ENCODE data around the gene UCP3. TPM values are rescaled to one million over a fixed set of nuclear protein-coding genes. Genes with fewer than 3 reads are reported as not detected.

UCP3 gene
- total RNA-seq, 4 donors from 2014 or later = 1.3 to 7.6 (median 3.1) TPM

GRCh38 chr11:73981051-73981805 lies 27.7 kb downstream of the UCP3 start:
- in situ Hi-C loops (cut with MboI; ENCODE audit: low pct_ligation_motif_present in 1 of 4, low pct_unique_long_range_greater_than_20kb in 1 of 4, low sequenced_read_pairs in 3 of 4) = no loop called here
- Histone ChIP-seq H3K9me3 (no peaks in the 10 kb centered on the region), H3K4me3 (peak overlapping the region in 3 of 4 donors; percentile 54 to 64 (median 55)), H3K36me3 (peaks cover 0 to 16% (median 0%) of the 10 kb centered on the region in 4 donors), H3K4me1 (peaks cover 0 to 40% (median 19%) of the 10 kb centered on the region in 4 donors), H3K27ac (peak overlapping the region; percentile 91 to 94 (median 92)), H3K27me3 (no peaks in the 10 kb centered on the region)
- TF ChIP-seq POLR2AphosphoS5 (IDR thresholded peaks at IDR 0.05) = no peak
- no peak for TF ChIP-seq POLR2A (IDR thresholded peaks at IDR 0.05)
- no peak for TF ChIP-seq CTCF (IDR thresholded peaks at IDR 0.05)
- no peak for TF ChIP-seq EP300 (IDR thresholded peaks at IDR 0.05; ENCODE audit: low read depth)
- 49 to 68% methylated on average over 5 to 13 of the region's 13 CpGs for WGBS, 2 donors (ENCODE audit: low coverage in 1 of 2)
- intact Hi-C loops (cut with DNase I; ENCODE audit: low total_unique reads) = no loop called here
- no peak for DNase-seq

- peaks cover 0 to 17% (median 0%) of the 10 kb centered on the region in 4 donors for H3K36me3 ChIP-seq
- peak overlapping the region in 1 of 4 donors; percentile 64 for H3K4me3 ChIP-seq
- intact Hi-C loops (cut with DNase I; ENCODE audit: low total_unique reads) = no loop called here
Observed at GRCh38 chr11:73980001-73980961, 28.6 kb downstream of the UCP3 start.

GRCh38 chr11:73978576-73979086 lies 30.3 kb downstream of the UCP3 start:
- Histone ChIP-seq H3K36me3 (peaks cover 0 to 17% (median 0%) of the 10 kb centered on the region in 4 donors), H3K9me3 (no peaks in the 10 kb centered on the region), H3K4me1 (peaks cover 3 to 42% (median 24%) of the 10 kb centered on the region in 4 donors), H3K4me3 (no peak overlapping the region), H3K27ac (peak overlapping the region in 2 of 4 donors; percentile 92), H3K27me3 (no peaks in the 10 kb centered on the region)
- no peak for DNase-seq
- TF ChIP-seq EP300 (IDR thresholded peaks at IDR 0.05; ENCODE audit: low read depth) (no peak), POLR2A (IDR thresholded peaks at IDR 0.05) (no peak), POLR2AphosphoS5 (IDR thresholded peaks at IDR 0.05) (no peak), CTCF (IDR thresholded peaks at IDR 0.05) (no peak)
- 96% methylated on average over 3 of the region's 3 CpGs; no CpG with 5 or more reads in 1 of the 2 donors for WGBS, 2 donors (ENCODE audit: low coverage in 1 of 2)
- in situ Hi-C loops (cut with MboI; ENCODE audit: low pct_ligation_motif_present in 1 of 4, low pct_unique_long_range_greater_than_20kb in 1 of 4, low sequenced_read_pairs in 3 of 4) (no loop called here), intact Hi-C loops (cut with DNase I; ENCODE audit: low total_unique reads) (no loop called here)

More at GRCh38 chr11:73980001-73980961, 28.6 kb downstream of the UCP3 start:
- Histone ChIP-seq H3K27ac (peak overlapping the region; percentile 91 to 94 (median 92)), H3K4me1 (peaks cover 0 to 40% (median 19%) of the 10 kb centered on the region in 4 donors), H3K27me3 (no peaks in the 10 kb centered on the region), H3K9me3 (no peaks in the 10 kb centered on the region)
- TF ChIP-seq POLR2A (IDR thresholded peaks at IDR 0.05) (no peak), POLR2AphosphoS5 (IDR thresholded peaks at IDR 0.05) (peak in 2 of 3 donors; percentile 34 to 53), EP300 (IDR thresholded peaks at IDR 0.05; ENCODE audit: low read depth) (no peak)
- in situ Hi-C loops (cut with MboI; ENCODE audit: low pct_ligation_motif_present in 1 of 4, low pct_unique_long_range_greater_than_20kb in 1 of 4, low sequenced_read_pairs in 3 of 4) = no loop called here
- 54% methylated on average over 6 of the region's 6 CpGs; no CpG with 5 or more reads in 1 of the 2 donors for WGBS, 2 donors (ENCODE audit: low coverage in 1 of 2)
- DNase-seq = peak; percentile 83

GRCh38 chr11:73977856-73978519 lies 30.9 kb downstream of the UCP3 start:
- Histone ChIP-seq H3K27me3 (no peaks in the 10 kb centered on the region), H3K36me3 (peaks cover 0 to 17% (median 0%) of the 10 kb centered on the region in 4 donors), H3K27ac (no peak overlapping the region), H3K9me3 (no peaks in the 10 kb centered on the region), H3K4me3 (no peak overlapping the region), H3K4me1 (peaks cover 10 to 45% (median 27%) of the 10 kb centered on the region in 4 donors)
- DNase-seq = no peak
- in situ Hi-C loops (cut with MboI; ENCODE audit: low pct_ligation_motif_present in 1 of 4, low pct_unique_long_range_greater_than_20kb in 1 of 4, low sequenced_read_pairs in 3 of 4) = no loop called here
- intact Hi-C loops (cut with DNase I; ENCODE audit: low total_unique reads) = no loop called here
- WGBS, 2 donors (ENCODE audit: low coverage in 1 of 2) = 99% methylated on average over 18 of the region's 18 CpGs; no CpG with 5 or more reads in 1 of the 2 donors
- TF ChIP-seq CTCF (IDR thresholded peaks at IDR 0.05) (no peak), POLR2A (IDR thresholded peaks at IDR 0.05) (no peak), POLR2AphosphoS5 (IDR thresholded peaks at IDR 0.05) (no peak), EP300 (IDR thresholded peaks at IDR 0.05; ENCODE audit: low read depth) (no peak)
